Measurements from ENCODE around the gene ATG5. TPM values are rescaled to one million over a fixed set of nuclear protein-coding genes. Genes with fewer than 3 reads are reported as not detected.
A peak's percentile ranks its signal among the peaks of the same experiment; 100 is the strongest.

ATG5 gene
- total and polyA plus RNA-seq, 2 experiments from 2014 or later, result 31.6 to 48.2 TPM

- no peaks in the 10 kb centered on the region for H3K27me3 ChIP-seq (ENCODE audit: insufficient read depth)
- H3K4me1 Mint-ChIP-seq, result peaks cover 29% of the 10 kb centered on the region
- H3K4me3 Mint-ChIP-seq, result no peak overlapping the region
- H3K4me1 ChIP-seq (ENCODE audit: insufficient read depth), result peaks cover 18% of the 10 kb centered on the region
- peak; percentile 18; the same call in 2 of the 3 replicates for ATAC-seq
- H3K27ac Mint-ChIP-seq, result no peak overlapping the region
- H3K27me3 Mint-ChIP-seq (ENCODE audit: insufficient read depth, low read depth, poor library complexity), result peaks cover 2% of the 10 kb centered on the region
- no peak overlapping the region for H3K4me3 ChIP-seq
- H2AFZ ChIP-seq, result no peak overlapping the region
- H3K4me2 ChIP-seq, result no peak overlapping the region
- H3K9me3 Mint-ChIP-seq, result no peaks in the 10 kb centered on the region
- no peaks in the 10 kb centered on the region for H3K36me3 ChIP-seq (ENCODE audit: insufficient read depth)
- H4K20me1 ChIP-seq (replicated peaks; ENCODE audit: insufficient read depth), result no peaks in the 10 kb centered on the region
- H3K79me2 ChIP-seq (replicated peaks; ENCODE audit: insufficient read depth), result no peaks in the 10 kb centered on the region
- no peaks in the 10 kb centered on the region; the same call in 1 of the 2 replicates for H3K9me2 ChIP-seq (ENCODE audit: insufficient read depth)
- no peaks in the 10 kb centered on the region for H3K36me3 Mint-ChIP-seq (ENCODE audit: low read depth)
- TF ChIP-seq ZNF114 (CRISPR knock-in tag; IDR thresholded peaks at IDR 0.05) (no peak), ZNF462 (CRISPR knock-in tag; IDR thresholded peaks at IDR 0.05) (no peak), EZH2phosphoT487 (IDR thresholded peaks at IDR 0.05; ENCODE audit: unreplicated experiment) (no peak)
- no peaks in the 10 kb centered on the region for H3F3A ChIP-seq (replicated peaks; ENCODE audit: low read depth)
- no peak for DNase-seq (ENCODE audit: low spot score)
- H3K27ac ChIP-seq (ENCODE audit: low read depth), result no peak overlapping the region
Measured at GRCh38 chr6:106168097-106168888, 157.3 kb downstream of the ATG5 start.

- Histone ChIP-seq H3K9me2 (ENCODE audit: insufficient read depth) (no peaks in the 10 kb centered on the region; the same call in 1 of the 2 replicates), H3K4me3 (no peak overlapping the region), H2AFZ (no peak overlapping the region), H3K79me2 (replicated peaks; ENCODE audit: insufficient read depth) (no peaks in the 10 kb centered on the region), H3F3A (replicated peaks; ENCODE audit: low read depth) (no peaks in the 10 kb centered on the region), H3K4me2 (peak overlapping the region; percentile 19), H4K20me1 (replicated peaks; ENCODE audit: insufficient read depth) (no peaks in the 10 kb centered on the region), H3K27ac (ENCODE audit: low read depth) (no peak overlapping the region), H3K4me1 (ENCODE audit: insufficient read depth) (peaks cover 20% of the 10 kb centered on the region), H3K36me3 (ENCODE audit: insufficient read depth) (no peaks in the 10 kb centered on the region), H3K27me3 (ENCODE audit: insufficient read depth) (no peaks in the 10 kb centered on the region)
- no peaks in the 10 kb centered on the region for H3K36me3 Mint-ChIP-seq (ENCODE audit: low read depth)
- DNase-seq (ENCODE audit: low spot score) (no peak), ATAC-seq (peak; percentile 66)
- peaks cover 2% of the 10 kb centered on the region for H3K27me3 Mint-ChIP-seq (ENCODE audit: insufficient read depth, low read depth, poor library complexity)
- H3K4me3 Mint-ChIP-seq, result no peak overlapping the region
- H3K4me1 Mint-ChIP-seq, result peaks cover 35% of the 10 kb centered on the region
- no peak overlapping the region; the same call in 1 of the 2 replicates for H3K27ac Mint-ChIP-seq
- H3K9me3 Mint-ChIP-seq, result no peaks in the 10 kb centered on the region
- TF ChIP-seq JUNB (IDR thresholded peaks at IDR 0.05; ENCODE audit: unreplicated experiment), result no peak
- TF ChIP-seq EZH2phosphoT487 (IDR thresholded peaks at IDR 0.05; ENCODE audit: unreplicated experiment), result no peak
- TF ChIP-seq CREB1 (CRISPR knock-in tag; IDR thresholded peaks at IDR 0.05; ENCODE audit: low read depth), result no peak
Measured at GRCh38 chr6:106167096-106167814, 158.3 kb downstream of the ATG5 start.
